Measurements from ENCODE around the gene PCP2.

DNA sequence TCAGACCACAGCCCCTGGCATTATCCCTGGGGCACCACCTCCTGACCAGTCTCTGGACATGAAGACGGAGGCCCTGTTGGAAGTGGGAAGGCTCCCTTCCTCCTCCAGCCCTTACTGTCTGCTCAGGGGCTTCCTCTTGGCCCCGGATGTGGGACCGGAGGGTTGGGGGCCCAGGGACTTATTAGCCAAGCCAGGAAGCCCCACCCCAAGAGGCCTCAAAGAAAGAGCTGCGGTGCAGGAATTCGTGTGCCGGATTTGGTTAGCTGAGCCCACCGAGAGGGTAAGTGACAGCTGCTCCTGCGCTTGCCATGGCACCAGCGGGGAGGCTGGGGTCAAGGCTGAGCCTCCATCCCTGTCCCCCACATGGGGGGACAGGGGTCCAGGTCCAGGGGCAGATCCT, 35.3 kb upstream of the PCP2 start, which contains the start of gene RETN:
- TF ChIP-seq, protein P1, sequence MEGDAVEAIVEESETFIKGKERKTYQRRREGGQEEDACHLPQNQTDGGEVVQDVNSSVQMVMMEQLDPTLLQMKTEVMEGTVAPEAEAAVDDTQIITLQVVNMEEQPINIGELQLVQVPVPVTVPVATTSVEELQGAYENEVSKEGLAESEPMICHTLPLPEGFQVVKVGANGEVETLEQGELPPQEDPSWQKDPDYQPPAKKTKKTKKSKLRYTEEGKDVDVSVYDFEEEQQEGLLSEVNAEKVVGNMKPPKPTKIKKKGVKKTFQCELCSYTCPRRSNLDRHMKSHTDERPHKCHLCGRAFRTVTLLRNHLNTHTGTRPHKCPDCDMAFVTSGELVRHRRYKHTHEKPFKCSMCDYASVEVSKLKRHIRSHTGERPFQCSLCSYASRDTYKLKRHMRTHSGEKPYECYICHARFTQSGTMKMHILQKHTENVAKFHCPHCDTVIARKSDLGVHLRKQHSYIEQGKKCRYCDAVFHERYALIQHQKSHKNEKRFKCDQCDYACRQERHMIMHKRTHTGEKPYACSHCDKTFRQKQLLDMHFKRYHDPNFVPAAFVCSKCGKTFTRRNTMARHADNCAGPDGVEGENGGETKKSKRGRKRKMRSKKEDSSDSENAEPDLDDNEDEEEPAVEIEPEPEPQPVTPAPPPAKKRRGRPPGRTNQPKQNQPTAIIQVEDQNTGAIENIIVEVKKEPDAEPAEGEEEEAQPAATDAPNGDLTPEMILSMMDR (IDR thresholded peaks at IDR 0.05), result no peak
- TF ChIP-seq EZH2 (IDR thresholded peaks at IDR 0.05; ENCODE audit: borderline replicate concordance, insufficient read depth, low read depth, low read length, poor library complexity, severe bottlenecking), result no peak
